GM19023 (cell line): Measurements from ENCODE around the gene LPAR1.

Source experiments
- ATAC-seq: cut with Tn5 transposase; IDR thresholded peaks from one replicate; pipeline ENCODE4 v1.9.1; 2021; ENCODE audit warnings: mild to moderate bottlenecking, moderate library complexity; ENCODE audit not compliant: unreplicated experiment

Gene LPAR1

GRCh38 chr9:111003182-111003581 is 35.1 kb downstream of the LPAR1 start:
- ATAC-seq = no peak

- no peak for ATAC-seq
Measured at GRCh38 chr9:111001526-111001925, 36.7 kb downstream of the LPAR1 start.

- no peak for ATAC-seq
Measured at GRCh38 chr9:111000202-111000601, 38.1 kb downstream of the LPAR1 start.

- ATAC-seq = no peak
Measured at GRCh38 chr9:110999379-110999778, 38.9 kb downstream of the LPAR1 start.

GRCh38 chr9:110997847-110998246 is 40.4 kb downstream of the LPAR1 start:
- ATAC-seq = no peak

GRCh38 chr9:110996436-110997220 is 41.6 kb downstream of the LPAR1 start:
- no peak for ATAC-seq

- no peak for ATAC-seq
Measured at GRCh38 chr9:110995420-110996340, 42.6 kb downstream of the LPAR1 start.

- ATAC-seq = no peak
Measured at GRCh38 chr9:110994771-110995241, 43.5 kb downstream of the LPAR1 start.

GRCh38 chr9:110990481-110990880 is 47.8 kb downstream of the LPAR1 start:
- ATAC-seq = no peak

- ATAC-seq = no peak
Measured at GRCh38 chr9:110986529-110986928, 51.7 kb downstream of the LPAR1 start.

- no peak for ATAC-seq
Measured at GRCh38 chr9:110984890-110985437, 53.3 kb downstream of the LPAR1 start.

GRCh38 chr9:110980261-110980660 is 58.0 kb downstream of the LPAR1 start:
- ATAC-seq = no peak

GRCh38 chr9:110979636-110980035 is 58.6 kb downstream of the LPAR1 start:
- ATAC-seq = no peak

GRCh38 chr9:110978516-110978915 is 59.8 kb downstream of the LPAR1 start:
- no peak for ATAC-seq

GRCh38 chr9:110977259-110977709 is 61.0 kb downstream of the LPAR1 start:
- ATAC-seq = no peak

GRCh38 chr9:110975969-110976368 is 62.3 kb downstream of the LPAR1 start:
- ATAC-seq = no peak

- ATAC-seq = no peak
Measured at GRCh38 chr9:110975278-110975677, 63.0 kb downstream of the LPAR1 start.

- ATAC-seq = no peak
Measured at GRCh38 chr9:110971705-110972104, 66.6 kb downstream of the LPAR1 start.

- ATAC-seq = no peak
Measured at GRCh38 chr9:110971234-110971633, 67.0 kb downstream of the LPAR1 start.

GRCh38 chr9:110969971-110970386 is 68.3 kb downstream of the LPAR1 start:
- no peak for ATAC-seq

- no peak for ATAC-seq
Measured at GRCh38 chr9:110968096-110968495, 70.2 kb downstream of the LPAR1 start.
